ENCODE measurements around the gene COL24A1.

DNA sequence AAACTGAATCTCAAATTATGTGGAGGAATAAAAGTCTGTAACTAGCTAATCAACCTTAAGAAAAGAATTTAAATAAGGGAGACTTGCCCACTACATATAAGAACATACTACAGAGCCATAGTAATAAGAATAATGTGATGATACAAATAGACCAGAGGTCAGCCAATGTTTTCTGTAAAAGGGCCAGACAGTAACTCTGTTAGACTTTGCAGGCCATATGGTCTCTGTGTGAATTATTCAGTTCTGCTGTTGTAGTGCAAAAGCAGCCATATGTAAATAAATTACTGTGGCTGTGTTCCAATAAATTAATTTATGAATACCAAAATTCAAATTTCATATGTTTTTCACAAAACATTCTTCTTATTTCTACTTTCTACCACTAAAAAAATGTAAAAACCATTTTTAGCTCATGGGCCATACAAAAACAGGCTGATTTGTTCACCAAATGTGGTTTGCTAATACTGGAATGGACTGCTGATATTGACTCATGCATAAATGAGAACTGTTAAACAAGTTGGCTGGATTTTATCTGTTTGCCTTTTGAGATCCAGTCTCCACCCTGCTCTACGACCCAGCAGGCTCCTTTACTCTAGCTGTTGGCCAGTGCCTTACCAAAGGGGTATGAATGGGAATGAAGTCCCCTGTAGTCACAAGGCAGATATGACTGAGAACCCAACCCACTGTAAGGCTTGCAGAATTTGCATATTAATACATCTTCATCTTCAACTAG lies 350.2 kb downstream of the COL24A1 start:
- TF ChIP-seq POLR2A (IDR thresholded peaks at IDR 0.05; ENCODE audit: insufficient read depth in 1 of 2, low read depth in 2 of 2, low read length in 2 of 2), result no peak
- TF ChIP-seq, protein P1, sequence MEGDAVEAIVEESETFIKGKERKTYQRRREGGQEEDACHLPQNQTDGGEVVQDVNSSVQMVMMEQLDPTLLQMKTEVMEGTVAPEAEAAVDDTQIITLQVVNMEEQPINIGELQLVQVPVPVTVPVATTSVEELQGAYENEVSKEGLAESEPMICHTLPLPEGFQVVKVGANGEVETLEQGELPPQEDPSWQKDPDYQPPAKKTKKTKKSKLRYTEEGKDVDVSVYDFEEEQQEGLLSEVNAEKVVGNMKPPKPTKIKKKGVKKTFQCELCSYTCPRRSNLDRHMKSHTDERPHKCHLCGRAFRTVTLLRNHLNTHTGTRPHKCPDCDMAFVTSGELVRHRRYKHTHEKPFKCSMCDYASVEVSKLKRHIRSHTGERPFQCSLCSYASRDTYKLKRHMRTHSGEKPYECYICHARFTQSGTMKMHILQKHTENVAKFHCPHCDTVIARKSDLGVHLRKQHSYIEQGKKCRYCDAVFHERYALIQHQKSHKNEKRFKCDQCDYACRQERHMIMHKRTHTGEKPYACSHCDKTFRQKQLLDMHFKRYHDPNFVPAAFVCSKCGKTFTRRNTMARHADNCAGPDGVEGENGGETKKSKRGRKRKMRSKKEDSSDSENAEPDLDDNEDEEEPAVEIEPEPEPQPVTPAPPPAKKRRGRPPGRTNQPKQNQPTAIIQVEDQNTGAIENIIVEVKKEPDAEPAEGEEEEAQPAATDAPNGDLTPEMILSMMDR (CRISPR knock-in tag; IDR thresholded peaks at IDR 0.05), result no peak
- TF ChIP-seq ASH2L (IDR thresholded peaks at IDR 0.05; ENCODE audit: insufficient read length, low read depth, low read length), result no peak
- TF ChIP-seq PCBP2 (optimal IDR thresholded peaks at IDR 0.05; ENCODE audit: low read depth, low read length, poor library complexity, severe bottlenecking), result no peak
- TF ChIP-seq ZFX (CRISPR knock-in tag; IDR thresholded peaks at IDR 0.05; ENCODE audit: low read depth), result no peak
- TF ChIP-seq MEIS2 (CRISPR knock-in tag; IDR thresholded peaks at IDR 0.05), result no peak
- TF ChIP-seq, protein P2, sequence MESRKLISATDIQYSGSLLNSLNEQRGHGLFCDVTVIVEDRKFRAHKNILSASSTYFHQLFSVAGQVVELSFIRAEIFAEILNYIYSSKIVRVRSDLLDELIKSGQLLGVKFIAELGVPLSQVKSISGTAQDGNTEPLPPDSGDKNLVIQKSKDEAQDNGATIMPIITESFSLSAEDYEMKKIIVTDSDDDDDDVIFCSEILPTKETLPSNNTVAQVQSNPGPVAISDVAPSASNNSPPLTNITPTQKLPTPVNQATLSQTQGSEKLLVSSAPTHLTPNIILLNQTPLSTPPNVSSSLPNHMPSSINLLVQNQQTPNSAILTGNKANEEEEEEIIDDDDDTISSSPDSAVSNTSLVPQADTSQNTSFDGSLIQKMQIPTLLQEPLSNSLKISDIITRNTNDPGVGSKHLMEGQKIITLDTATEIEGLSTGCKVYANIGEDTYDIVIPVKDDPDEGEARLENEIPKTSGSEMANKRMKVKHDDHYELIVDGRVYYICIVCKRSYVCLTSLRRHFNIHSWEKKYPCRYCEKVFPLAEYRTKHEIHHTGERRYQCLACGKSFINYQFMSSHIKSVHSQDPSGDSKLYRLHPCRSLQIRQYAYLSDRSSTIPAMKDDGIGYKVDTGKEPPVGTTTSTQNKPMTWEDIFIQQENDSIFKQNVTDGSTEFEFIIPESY (CRISPR knock-in tag; IDR thresholded peaks at IDR 0.05), result no peak
- TF ChIP-seq, protein P3, sequence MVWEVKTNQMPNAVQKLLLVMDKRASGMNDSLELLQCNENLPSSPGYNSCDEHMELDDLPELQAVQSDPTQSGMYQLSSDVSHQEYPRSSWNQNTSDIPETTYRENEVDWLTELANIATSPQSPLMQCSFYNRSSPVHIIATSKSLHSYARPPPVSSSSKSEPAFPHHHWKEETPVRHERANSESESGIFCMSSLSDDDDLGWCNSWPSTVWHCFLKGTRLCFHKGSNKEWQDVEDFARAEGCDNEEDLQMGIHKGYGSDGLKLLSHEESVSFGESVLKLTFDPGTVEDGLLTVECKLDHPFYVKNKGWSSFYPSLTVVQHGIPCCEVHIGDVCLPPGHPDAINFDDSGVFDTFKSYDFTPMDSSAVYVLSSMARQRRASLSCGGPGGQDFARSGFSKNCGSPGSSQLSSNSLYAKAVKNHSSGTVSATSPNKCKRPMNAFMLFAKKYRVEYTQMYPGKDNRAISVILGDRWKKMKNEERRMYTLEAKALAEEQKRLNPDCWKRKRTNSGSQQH (CRISPR knock-in tag; IDR thresholded peaks at IDR 0.05; ENCODE audit: low read depth), result no peak
- TF ChIP-seq SMAD1 (CRISPR knock-in tag; IDR thresholded peaks at IDR 0.05; ENCODE audit: borderline replicate concordance, low read depth), result no peak
- no peak for TF ChIP-seq IKZF1 (IDR thresholded peaks at IDR 0.05)
- TF ChIP-seq CHD4 (IDR thresholded peaks at IDR 0.05; ENCODE audit: borderline replicate concordance, low read length), result no peak
- TF ChIP-seq, protein P4, sequence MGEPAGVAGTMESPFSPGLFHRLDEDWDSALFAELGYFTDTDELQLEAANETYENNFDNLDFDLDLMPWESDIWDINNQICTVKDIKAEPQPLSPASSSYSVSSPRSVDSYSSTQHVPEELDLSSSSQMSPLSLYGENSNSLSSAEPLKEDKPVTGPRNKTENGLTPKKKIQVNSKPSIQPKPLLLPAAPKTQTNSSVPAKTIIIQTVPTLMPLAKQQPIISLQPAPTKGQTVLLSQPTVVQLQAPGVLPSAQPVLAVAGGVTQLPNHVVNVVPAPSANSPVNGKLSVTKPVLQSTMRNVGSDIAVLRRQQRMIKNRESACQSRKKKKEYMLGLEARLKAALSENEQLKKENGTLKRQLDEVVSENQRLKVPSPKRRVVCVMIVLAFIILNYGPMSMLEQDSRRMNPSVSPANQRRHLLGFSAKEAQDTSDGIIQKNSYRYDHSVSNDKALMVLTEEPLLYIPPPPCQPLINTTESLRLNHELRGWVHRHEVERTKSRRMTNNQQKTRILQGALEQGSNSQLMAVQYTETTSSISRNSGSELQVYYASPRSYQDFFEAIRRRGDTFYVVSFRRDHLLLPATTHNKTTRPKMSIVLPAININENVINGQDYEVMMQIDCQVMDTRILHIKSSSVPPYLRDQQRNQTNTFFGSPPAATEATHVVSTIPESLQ (CRISPR knock-in tag; conservative IDR thresholded peaks at IDR 0.05), result no peak
